DND-41 (cell line): ENCODE measurements around the gene MMP28.

Experiments used
- EZH2 ChIP-seq: IDR thresholded peaks from 3 replicates; pipeline ENCODE4 v1.6.1; 2012; ENCODE audit warnings: borderline replicate concordance, low read depth, mild to moderate bottlenecking, moderate library complexity, low read length, inconsistent platforms; ENCODE audit not compliant: severe bottlenecking
- TF ChIP-seq, protein P1 (sequence below): IDR thresholded peaks from 2 replicates; pipeline ENCODE4 v1.5.1; 2012; ENCODE audit warnings: borderline replicate concordance, low read length, moderate library complexity, mild to moderate bottlenecking; ENCODE audit not compliant: poor library complexity, severe bottlenecking; ENCODE audit errors: extremely low read depth

DNA sequence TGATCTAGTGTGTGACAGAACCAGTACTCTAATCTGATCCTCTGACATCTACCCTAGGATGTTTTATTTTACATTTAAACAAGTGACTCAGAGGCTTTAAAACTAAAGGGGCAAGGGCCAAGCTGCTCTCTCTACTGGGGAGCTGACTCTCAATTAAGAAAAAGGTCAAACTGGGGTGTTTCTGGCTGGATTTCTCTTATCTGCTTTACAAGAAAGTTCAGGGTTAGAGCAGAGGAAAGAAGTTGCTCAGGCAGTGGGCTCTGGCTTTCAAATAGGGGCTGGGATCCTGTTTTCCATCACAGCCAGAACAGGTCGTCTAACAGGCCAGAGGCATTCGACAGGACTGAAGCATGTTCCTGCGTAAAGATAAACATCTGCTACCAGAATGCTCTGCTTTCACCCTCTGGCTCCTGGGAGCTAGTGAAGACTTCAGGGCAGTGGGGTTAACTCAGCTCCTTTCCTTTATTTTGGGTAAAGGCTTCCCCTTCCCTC lies 8.5 kb downstream of the MMP28 start:
- TF ChIP-seq, protein P1, sequence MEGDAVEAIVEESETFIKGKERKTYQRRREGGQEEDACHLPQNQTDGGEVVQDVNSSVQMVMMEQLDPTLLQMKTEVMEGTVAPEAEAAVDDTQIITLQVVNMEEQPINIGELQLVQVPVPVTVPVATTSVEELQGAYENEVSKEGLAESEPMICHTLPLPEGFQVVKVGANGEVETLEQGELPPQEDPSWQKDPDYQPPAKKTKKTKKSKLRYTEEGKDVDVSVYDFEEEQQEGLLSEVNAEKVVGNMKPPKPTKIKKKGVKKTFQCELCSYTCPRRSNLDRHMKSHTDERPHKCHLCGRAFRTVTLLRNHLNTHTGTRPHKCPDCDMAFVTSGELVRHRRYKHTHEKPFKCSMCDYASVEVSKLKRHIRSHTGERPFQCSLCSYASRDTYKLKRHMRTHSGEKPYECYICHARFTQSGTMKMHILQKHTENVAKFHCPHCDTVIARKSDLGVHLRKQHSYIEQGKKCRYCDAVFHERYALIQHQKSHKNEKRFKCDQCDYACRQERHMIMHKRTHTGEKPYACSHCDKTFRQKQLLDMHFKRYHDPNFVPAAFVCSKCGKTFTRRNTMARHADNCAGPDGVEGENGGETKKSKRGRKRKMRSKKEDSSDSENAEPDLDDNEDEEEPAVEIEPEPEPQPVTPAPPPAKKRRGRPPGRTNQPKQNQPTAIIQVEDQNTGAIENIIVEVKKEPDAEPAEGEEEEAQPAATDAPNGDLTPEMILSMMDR = no peak
- TF ChIP-seq EZH2 = no peak
